Pancreas (tissue), 10 donors: ENCODE results near the gene MT1X. TPM values are rescaled to one million over a fixed set of nuclear protein-coding genes. Genes with fewer than 3 reads are reported as not detected.
A peak's percentile ranks its signal among the peaks of the same experiment; 100 is the strongest.

ENCODE experiments used
- ATAC-seq, 4 donors: fragments of 200-7000 bp; cut with Tn5 transposase; one replicate each; pipeline versions ENCODE4 v1.8.0 to v1.9.1; 2020; ENCODE audit warnings: mild to moderate bottlenecking in 4 of 4, moderate library complexity in 4 of 4
- DNase-seq, 6 donors: peaks; one replicate each; pipeline ENCODE4 v3.0.0-alpha.2; 2020
- FAIRE-seq: peaks from 2 replicates; lab custom pipeline; 2012; peaks lifted over from hg19 to GRCh38; lab: Jason Lieb, UNC
- H3K27ac ChIP-seq, 4 donors: fragments of 200-600 bp; sonication (generic); 1 replicate in 3 of 4; 2 replicates in 1 of 4; pipeline versions ENCODE4 v1.5.0 to v1.8.0; 2020
- H3K27me3 ChIP-seq, 4 donors: fragments of 200-600 bp; one replicate each; pipeline ENCODE4 v1.8.0; 2021
- H3K36me3 ChIP-seq, 3 donors: fragments of 200-600 bp; sonication (generic) in 1 of 3; one replicate each; pipeline versions ENCODE4 v1.5.0 to v1.8.0; 2020 to 2021
- H3K4me1 ChIP-seq, 3 donors: fragments of 200-600 bp; one replicate each; pipeline ENCODE4 v1.8.0; 2021
- H3K4me3 ChIP-seq, 4 donors: fragments of 200-600 bp; sonication (generic) in 2 of 4; one replicate each; pipeline versions ENCODE4 v1.5.0 to v1.8.0; 2020 to 2021
- H3K9me3 ChIP-seq, 4 donors: fragments of 200-600 bp; one replicate each; pipeline ENCODE4 v1.8.0; 2021
- CTCF ChIP-seq, 4 donors: fragments of 200-600 bp; sonication (generic) in 3 of 4; IDR thresholded peaks; one replicate each; pipeline versions ENCODE4 v1.5.0 to v1.8.0; 2021; ENCODE audit warnings: antibody characterized with exemption in 4 of 4
- WGBS, 2 donors: extraction: QIAGEN DNeasy Blood & Tissue Kit; methylation state at CpG; one replicate each; pipeline ENCODE4 v1.1.7; 2013; 5-methylcytosine and 5-hydroxymethylcytosine counted together
- intact Hi-C, 3 donors: fragments of 100-400 bp; cut with DNase I; formaldehyde crosslinking; loops; one replicate each; pipeline versions ENCODE4 v1.11.1 to v1.14.2; 2022
- polyA plus RNA-seq, 2 donors: library from polyadenylated mRNA; stranded (reverse); fragments of 200-250 nt; gene quantifications; one replicate each; pipeline ENCODE4 v1.2.3, GENCODE V29; 2013
- total RNA-seq, 6 donors: library from RNA; stranded (reverse); fragmentation: NEBNext Ultra II Directional in 4 of 6; extraction: Animal tissue kit (Norgen Biotek cat#: 25700) in 4 of 6; gene quantifications; one replicate each; pipeline versions ENCODE4 v1.2.1 to v1.2.4, GENCODE V29; 2021 to 2023
- donor health status: healthy with polysubstance abuse.
- donor health status: DM: no; HTN: no; CAD: no; lungs with moderate emphysema.
- donor health status: DM: no; HTN: no; CAD: no.
- donor health status: control.
- donor health status: control.
- donor health status: Bipolar disorder and iron deficiency.
- donor health status: DM: yes; HTN: yes; CAD: no.
- donor health status: DM: no; HTN: no; CAD: no.
- donor health status: DM: no; HTN: no; CAD: no.
- donor health status: DM: yes; HTN: yes; CAD: no.

The MT1X gene
- total and polyA plus RNA-seq, 8 donors = 56.1 to 992 (median 333) TPM

DNA sequence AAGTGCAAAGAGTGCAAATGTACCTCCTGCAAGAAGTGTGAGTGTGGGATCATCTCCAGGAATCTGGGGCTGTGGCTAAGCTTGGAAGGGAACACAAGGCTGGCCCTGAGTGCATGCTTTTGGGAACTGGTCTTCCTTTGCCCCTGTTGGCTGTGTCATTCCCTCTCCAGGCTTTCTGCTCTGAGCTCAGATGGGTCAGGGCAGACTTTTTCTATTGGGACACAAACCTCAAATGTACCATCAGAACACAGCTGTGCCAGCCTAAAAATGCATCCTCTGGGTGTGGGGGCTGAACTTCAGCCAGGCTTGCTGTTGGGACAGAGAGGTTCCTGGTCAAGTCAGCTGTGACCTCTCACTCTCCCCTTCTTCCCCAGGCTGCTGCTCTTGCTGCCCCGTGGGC lies 29.7 kb upstream of the MT1X start:
- Histone ChIP-seq H3K4me3 (no peak overlapping the region), H3K9me3 (no peaks in the 10 kb centered on the region), H3K27ac (no peak overlapping the region), H3K27me3 (no peaks in the 10 kb centered on the region), H3K36me3 (no peaks in the 10 kb centered on the region), H3K4me1 (no peaks in the 10 kb centered on the region)
- no peak for TF ChIP-seq CTCF (IDR thresholded peaks at IDR 0.05)
- FAIRE-seq (no peak), ATAC-seq (no peak), DNase-seq (no peak)
- 27 to 38% methylated on average over 1 of the region's 1 CpG for WGBS, 2 donors
- intact Hi-C loops = no loop called here

GRCh38 chr16:56653218-56653617 lies 29.1 kb upstream of the MT1X start:
- H3K27me3 ChIP-seq = no peaks in the 10 kb centered on the region
- intact Hi-C loops = no loop called here
- FAIRE-seq (no peak), ATAC-seq (no peak), DNase-seq (no peak)
- TF ChIP-seq CTCF (IDR thresholded peaks at IDR 0.05) = no peak
- H3K9me3 ChIP-seq = no peaks in the 10 kb centered on the region
- H3K4me3 ChIP-seq = no peak overlapping the region
- H3K4me1 ChIP-seq = peaks cover 0 to under 1% (median 0%) of the 10 kb centered on the region in 3 donors
- WGBS, 2 donors = 83 to 91% methylated on average over 7 of the region's 7 CpGs
- no peaks in the 10 kb centered on the region for H3K36me3 ChIP-seq
- H3K27ac ChIP-seq = no peak overlapping the region

GRCh38 chr16:56657555-56658326 lies 24.5 kb upstream of the MT1X start, which contains the start of gene MT1F:
Gene MT1F (plus strand): TSS chr16:56657959. CDS start chr16:56658059, 100 bp downstream.
- no peak for FAIRE-seq
- no peak for TF ChIP-seq CTCF (IDR thresholded peaks at IDR 0.05)
- no peaks in the 10 kb centered on the region for H3K27me3 ChIP-seq
- DNase-seq = peak; percentile 93 to 97 (median 96)
- H3K4me1 ChIP-seq = peaks cover 4 to 12% (median 6%) of the 10 kb centered on the region in 3 donors
- peak; percentile 92 to 96 (median 95) for ATAC-seq
- peak within 1 kb of the TSS; percentile 48 to 83 (median 64) for H3K4me3 ChIP-seq
- no peaks in the 10 kb centered on the region for H3K9me3 ChIP-seq
- H3K36me3 ChIP-seq = no peaks in the 10 kb centered on the region
- peak within 1 kb of the TSS; percentile 79 to 90 (median 84) for H3K27ac ChIP-seq
- intact Hi-C loops = no loop called here
- 1% methylated on average over 41 to 46 of the region's 46 CpGs for WGBS, 2 donors

GRCh38 chr16:56658327-56658875 lies 23.9 kb upstream of the MT1X start:
- Histone ChIP-seq H3K9me3 (no peaks in the 10 kb centered on the region), H3K4me1 (peaks cover 4 to 12% (median 6%) of the 10 kb centered on the region in 3 donors), H3K27ac (peak overlapping the region; percentile 79 to 90 (median 84)), H3K36me3 (no peaks in the 10 kb centered on the region), H3K4me3 (peak overlapping the region; percentile 48 to 83 (median 64)), H3K27me3 (no peaks in the 10 kb centered on the region)
- no peak for TF ChIP-seq CTCF (IDR thresholded peaks at IDR 0.05)
- intact Hi-C loops = no loop called here
- ATAC-seq = peak in 3 of 4 donors; percentile 10 to 24 (median 16)
- peak in 3 of 6 donors; percentile 66 to 69 (median 68) for DNase-seq
- no peak for FAIRE-seq
- WGBS, 2 donors = 2 to 6% methylated on average over 10 of the region's 10 CpGs
